Fibroblast of skin of back (primary cell): ENCODE measurements around the gene ZNF385B.
"Not testable (repeated sequence)": the region's sequence is repeated elsewhere in the genome, so short reads cannot be mapped to it uniquely, and the experiment has no call there.

Source experiments
- DNase-seq: peaks from one replicate; pipeline ENCODE4 v3.0.0-alpha.2; 2013

Gene ZNF385B

GRCh38 chr2:179675435-179675834 is 186.0 kb downstream of the ZNF385B start:
- DNase-seq: no peak

GRCh38 chr2:179671043-179671981 is 190.1 kb downstream of the ZNF385B start:
- DNase-seq: no peak

- no peak for DNase-seq
Observed at GRCh38 chr2:179669196-179669595, 192.2 kb downstream of the ZNF385B start.

- DNase-seq: no peak
Observed at GRCh38 chr2:179664972-179665812, 196.2 kb downstream of the ZNF385B start.

GRCh38 chr2:179661986-179662385 is 199.4 kb downstream of the ZNF385B start:
- DNase-seq: no peak

- DNase-seq: no peak
Observed at GRCh38 chr2:179657068-179657595, 204.3 kb downstream of the ZNF385B start.

- peak; percentile 21 for DNase-seq
Observed at GRCh38 chr2:179655627-179656026, 205.8 kb downstream of the ZNF385B start.

- DNase-seq: no peak
Observed at GRCh38 chr2:179654806-179655205, 206.6 kb downstream of the ZNF385B start.

- no peak for DNase-seq
Observed at GRCh38 chr2:179652296-179652695, 209.1 kb downstream of the ZNF385B start.

- no peak for DNase-seq
Observed at GRCh38 chr2:179650420-179650819, 211.0 kb downstream of the ZNF385B start.

GRCh38 chr2:179646862-179647587 is 214.4 kb downstream of the ZNF385B start:
- DNase-seq: no peak

- DNase-seq: no peak
Observed at GRCh38 chr2:179646173-179646769, 215.1 kb downstream of the ZNF385B start.

- DNase-seq: no peak
Observed at GRCh38 chr2:179645047-179645446, 216.4 kb downstream of the ZNF385B start.

GRCh38 chr2:179642462-179642861 is 218.9 kb downstream of the ZNF385B start:
- no peak for DNase-seq

GRCh38 chr2:179636995-179637394 is 224.4 kb downstream of the ZNF385B start:
- no peak for DNase-seq

GRCh38 chr2:179636100-179636980 is 225.1 kb downstream of the ZNF385B start:
- DNase-seq: no peak

- DNase-seq: not testable (repeated sequence)
Observed at GRCh38 chr2:179631769-179632385, 229.5 kb downstream of the ZNF385B start.

- not testable (repeated sequence) for DNase-seq
Observed at GRCh38 chr2:179629776-179630175, 231.6 kb downstream of the ZNF385B start.

GRCh38 chr2:179626261-179626660 is 235.2 kb downstream of the ZNF385B start:
- no peak for DNase-seq

- no peak for DNase-seq
Observed at GRCh38 chr2:179622635-179623300, 238.6 kb downstream of the ZNF385B start.
